GM19023 (cell line): ENCODE measurements around the gene UNC5B.
"Not testable (repeated sequence)": the region's sequence is repeated elsewhere in the genome, so short reads cannot be mapped to it uniquely, and the experiment has no call there.

Experiments
- ATAC-seq: cut with Tn5 transposase; IDR thresholded peaks from one replicate; pipeline ENCODE4 v1.9.1; 2021; ENCODE audit warnings: mild to moderate bottlenecking, moderate library complexity; ENCODE audit not compliant: unreplicated experiment

UNC5B gene

DNA sequence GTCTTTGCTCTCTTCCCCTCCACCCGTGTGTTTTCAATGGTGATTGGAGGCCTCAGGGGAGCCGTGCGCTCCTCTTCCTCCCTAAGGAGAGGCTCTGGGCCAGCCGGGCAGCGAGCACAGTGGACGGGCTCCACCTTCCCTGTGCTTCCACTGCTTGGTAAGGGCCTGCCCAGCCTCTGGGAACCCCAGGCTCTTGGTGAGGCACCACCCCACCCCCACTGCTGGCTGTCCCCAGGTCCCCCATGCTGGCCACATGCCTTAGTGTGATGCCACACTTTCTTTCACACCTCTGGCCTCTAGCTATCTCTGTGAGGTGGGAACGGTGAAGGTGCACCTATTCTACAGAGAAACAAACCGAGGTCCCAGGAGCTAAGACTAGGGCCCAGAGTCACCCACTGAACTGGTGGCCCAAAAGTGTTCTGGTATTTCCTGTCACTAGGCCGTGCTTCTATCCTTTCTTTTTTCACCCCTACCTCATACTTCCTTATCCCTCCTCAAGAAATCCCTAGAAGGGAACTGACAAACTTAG is 53.3 kb downstream of the UNC5B start:
- no peak for ATAC-seq

DNA sequence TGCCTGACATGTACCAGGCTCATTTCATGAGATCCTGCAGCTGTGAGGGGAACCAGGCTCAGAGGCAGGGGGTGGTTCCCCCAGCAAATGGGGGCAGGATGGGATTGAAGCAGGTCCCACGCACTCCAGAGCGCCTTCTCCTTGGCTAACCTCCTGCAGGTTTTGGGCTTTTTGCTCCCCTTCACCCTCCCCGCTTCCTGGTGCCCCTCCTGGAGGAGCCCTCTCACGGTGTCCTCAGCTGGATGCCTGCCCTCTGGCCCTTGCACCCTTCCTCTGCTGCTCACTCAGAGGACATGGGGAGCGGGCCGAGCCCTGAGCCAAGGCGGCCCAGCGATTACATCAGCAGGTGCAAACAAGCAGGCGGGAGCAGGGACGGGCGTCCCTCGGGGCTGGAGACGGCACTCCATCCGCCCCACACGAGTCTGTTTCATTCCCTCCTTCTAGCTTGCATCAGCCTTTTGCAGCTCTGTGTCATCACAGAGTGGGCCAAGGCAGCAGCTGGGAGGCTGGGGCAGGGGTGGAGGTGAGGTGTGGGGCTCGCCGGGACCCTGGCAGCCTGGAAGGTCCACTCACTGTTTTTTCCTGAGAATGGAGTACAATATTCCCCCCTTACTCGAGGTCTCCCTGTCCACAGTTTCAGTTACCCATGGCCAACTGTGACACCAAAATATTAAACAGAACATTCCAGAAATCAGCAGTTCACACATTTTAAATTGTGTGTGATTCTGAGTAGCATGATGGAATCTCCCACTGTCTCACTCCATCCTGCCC is 54.0 kb downstream of the UNC5B start:
- no peak for ATAC-seq

DNA sequence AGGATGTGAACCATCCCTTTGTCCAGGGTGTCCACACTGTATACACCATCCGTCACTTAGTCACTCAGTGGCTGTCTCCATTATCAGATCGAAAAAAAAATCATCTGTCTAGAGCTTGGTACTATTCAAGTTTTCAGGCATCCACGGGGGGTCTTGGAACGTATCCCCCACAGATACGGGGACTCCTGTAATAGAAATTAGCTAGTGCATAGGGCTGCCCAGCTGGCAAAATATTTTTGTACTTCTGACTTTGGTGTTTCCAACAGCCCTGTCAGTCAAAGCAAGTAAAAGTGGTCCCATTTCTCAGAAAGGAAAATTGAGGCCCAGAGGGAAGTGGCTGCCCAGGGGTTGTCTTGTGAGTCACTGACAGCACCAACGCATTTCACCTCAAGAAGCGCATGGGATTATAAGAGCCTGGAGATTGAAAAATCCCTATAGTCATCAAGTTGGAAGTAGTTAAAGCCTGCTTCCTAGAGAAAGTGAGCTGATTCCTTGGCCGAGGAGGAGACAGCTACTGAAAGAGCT is 54.6 kb downstream of the UNC5B start:
- no peak for ATAC-seq

DNA sequence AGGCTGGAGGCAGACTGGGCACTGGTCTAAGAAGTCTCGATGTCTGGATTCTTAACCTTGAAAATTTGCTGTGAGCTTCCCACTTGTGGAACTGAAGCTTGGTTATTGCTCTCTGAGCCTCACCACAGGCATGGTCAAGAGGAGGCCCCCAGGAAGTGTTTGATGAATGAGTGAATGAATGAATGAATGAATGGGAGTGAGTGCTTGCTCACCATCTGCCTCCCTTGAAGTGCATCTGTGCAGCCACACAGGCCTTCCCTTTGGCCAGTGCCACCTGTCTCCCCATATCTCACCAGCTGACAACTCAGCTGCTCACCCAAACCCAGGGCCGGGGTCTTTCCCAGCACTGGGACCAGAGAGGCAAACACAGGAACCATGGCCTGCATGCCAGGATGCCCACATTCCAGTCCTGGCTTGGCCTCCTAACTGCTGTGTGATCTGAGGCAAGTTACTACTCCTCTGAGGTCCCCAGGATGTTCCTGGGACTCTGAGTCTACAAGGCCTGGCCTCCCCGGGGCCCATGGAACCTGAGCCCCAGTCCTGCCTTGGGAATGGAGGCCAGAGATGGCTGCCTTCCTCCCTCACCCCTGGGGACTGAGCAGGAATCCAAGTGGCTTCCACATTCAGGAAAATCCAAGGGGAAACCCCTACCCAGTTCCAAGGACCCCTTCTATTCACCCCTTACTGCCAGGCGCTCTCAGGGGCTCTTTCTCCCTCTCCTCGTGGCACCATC is 55.3 kb downstream of the UNC5B start:
- no peak for ATAC-seq

GRCh38 chr10:71268247-71268691 is 55.9 kb downstream of the UNC5B start:
- no peak for ATAC-seq

DNA sequence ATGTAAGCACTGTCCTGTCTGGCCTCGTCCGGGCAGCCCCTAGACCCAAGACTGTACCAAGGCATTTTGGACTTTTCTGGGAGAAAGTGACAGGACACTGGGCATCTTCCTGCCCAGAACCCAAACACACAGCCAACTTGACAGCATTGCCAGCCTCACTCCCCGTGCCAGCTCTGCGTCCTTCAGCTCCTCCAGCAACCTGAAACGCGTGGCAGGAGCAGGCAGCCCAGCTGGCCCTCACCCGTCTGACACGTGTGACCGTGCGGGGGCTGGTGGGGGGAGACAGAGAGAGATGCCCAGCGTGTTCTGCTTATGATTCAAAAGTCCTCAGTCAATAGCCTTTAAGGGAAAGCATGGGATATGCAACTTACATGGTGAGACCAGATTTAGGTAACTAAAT is 56.4 kb downstream of the UNC5B start:
- no peak for ATAC-seq

DNA sequence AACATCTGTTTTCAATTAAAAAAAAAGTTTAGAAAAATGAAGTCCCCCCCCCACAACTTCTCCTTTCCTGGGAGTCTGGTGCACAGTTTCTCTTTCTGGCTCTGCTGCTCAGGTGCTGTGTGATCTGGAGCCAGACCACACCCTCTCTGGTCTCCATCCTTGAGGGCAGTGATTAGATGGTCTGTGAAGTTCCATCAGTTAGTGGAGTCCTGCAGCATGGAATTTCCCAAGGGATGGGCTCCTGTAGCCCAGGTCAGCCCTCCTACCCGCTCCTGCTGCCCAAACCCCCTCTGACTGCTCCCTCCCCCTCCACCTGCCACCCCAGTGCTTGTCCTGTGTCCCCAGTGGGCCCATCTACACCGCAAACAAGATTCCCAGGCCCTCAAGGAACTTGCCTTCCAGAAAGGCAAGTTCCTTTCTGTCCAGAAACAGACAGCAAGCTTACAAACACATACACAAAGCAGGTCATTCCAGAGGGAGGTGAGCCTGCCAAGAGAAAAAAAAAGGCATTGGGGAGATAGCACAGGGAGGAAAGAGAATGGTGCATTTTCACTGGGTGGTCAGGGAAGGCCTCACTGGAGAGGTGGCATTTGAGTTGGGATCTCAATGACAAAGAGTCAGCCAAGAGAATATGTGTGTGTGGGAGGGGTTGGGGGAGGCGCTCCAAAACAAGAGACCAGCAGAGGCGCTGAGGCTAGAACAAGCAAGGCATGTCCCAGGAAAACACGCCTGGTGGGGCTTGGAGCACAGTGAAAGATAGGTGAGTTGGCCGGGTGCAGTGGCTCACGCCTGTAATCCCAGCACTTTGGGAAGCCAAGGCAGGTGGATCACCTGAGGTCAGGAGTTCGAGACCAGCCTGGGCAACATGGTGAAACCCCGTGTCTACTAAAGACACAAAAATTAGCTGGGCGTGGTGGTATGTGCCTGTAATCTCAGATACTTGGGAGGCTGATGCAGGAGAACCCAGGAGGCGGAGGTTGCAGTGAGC is 57.2 kb downstream of the UNC5B start:
- ATAC-seq: no peak

GRCh38 chr10:71270301-71271220 is 58.2 kb downstream of the UNC5B start:
- no peak for ATAC-seq

- no peak for ATAC-seq
Measured at GRCh38 chr10:71271662-71272055, 59.3 kb downstream of the UNC5B start.

DNA sequence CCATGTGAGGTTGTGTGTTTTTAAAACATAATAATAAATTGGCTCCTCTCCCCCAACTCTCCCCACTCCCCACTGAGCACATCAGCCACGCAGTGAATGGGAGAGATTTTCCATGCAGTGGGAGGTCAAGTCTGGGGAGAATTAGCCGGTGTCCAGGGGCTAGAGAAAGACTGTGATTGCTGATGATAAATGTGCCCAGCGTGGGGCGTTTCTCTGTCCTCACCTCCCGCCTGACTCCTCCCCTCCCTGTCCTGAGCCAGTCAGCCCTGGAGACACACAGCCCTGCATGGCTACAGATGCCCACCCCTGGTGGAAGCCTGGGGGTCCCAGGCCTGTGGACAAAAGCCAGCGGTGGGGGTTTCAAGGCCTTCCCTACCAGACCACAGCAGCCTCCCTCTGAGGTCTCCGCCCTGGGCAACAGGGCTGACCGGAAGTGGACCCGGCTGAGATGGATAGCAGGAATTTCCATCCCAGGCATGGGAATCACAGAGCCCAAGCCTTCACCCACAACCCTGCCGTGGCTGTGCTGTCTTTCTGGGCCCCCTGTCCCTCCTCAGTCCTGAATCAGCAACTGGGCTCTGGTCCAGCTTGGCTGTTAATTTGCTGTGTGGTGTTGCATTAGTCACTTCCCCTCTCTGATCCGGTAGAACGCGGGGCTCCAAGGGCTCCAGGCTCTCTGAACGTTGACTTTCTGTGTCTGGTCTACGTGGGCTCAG is 59.8 kb downstream of the UNC5B start:
- no peak for ATAC-seq

DNA sequence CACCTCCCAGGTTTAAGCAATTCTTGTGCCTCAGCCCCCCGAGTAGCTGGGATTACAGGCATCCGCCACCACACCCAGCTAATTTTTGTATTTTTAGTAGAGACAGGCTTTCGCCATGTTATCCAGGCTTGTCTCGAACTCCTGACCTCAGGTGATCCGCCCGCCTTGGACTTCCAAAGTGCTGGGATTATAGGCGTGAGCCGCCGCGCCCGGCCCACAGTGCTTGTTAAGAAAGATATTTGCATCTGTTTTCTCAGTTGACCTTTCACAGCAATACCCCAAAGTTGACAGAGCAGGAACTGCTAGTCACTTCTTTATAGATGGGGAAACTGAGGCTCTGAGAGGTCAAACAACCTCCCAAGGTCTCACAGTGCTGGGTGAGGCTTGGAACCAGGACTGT is 60.6 kb downstream of the UNC5B start:
- ATAC-seq: not testable (repeated sequence)

DNA sequence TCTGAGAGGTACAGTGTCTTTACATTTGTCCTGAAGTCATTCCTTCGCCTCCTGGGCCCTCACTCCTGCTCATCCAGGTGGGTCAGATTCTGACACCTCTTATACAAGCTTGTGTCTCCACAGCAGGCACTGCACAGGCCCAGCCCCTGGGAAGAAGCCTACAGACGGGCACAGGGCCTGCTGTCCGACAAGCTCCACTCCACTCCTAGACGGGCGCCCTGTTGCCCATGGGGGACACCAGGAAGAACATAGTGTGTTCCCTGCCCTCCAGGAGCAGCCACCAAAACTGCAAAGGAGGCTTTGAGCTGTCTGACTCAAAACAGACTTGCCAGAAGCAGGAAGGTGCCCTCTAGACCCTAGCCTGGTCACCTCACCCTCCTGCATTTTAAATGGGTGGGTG is 61.1 kb downstream of the UNC5B start:
- no peak for ATAC-seq

DNA sequence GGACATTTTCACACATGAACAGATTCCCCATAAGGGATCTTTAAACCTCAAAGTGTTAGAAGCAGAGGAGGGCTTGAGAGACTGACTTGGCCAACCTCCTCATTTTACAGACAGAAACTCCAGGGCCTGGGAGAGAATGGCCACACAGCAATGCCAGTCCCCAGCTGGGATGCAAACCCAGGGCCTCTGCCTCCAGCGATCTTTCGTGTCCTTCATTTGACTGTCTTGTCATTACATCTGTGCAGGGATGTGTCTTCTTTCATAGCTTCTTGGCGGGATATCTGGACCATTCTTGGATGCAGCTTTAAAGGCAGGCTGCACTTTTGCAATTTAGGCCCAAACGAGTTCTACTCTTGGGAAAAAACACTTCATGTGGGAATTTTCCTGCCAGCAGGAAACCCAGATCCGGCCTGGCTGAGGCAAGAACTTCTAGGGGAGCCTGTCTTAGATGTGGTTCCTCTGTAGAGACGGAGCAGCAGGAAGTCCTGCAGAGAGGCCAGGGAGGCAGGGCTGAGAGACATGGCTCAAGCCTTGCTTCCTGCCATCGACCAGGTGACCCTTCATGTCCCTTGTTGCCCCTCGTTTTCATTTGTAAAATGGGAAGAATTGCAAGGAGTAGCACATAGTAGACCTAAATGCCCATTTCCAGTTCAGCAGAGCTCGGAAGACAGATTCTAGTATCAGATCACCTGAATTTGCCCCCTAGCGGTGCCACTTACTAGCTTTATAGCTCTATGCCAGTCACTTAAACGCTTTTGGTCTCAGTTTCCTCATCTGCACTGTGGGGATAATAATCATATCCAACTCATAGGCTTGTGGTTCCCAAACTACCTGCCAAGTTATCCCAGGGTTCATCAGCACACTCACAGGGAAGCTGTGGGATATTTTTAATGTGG is 62.8 kb downstream of the UNC5B start:
- ATAC-seq: no peak

DNA sequence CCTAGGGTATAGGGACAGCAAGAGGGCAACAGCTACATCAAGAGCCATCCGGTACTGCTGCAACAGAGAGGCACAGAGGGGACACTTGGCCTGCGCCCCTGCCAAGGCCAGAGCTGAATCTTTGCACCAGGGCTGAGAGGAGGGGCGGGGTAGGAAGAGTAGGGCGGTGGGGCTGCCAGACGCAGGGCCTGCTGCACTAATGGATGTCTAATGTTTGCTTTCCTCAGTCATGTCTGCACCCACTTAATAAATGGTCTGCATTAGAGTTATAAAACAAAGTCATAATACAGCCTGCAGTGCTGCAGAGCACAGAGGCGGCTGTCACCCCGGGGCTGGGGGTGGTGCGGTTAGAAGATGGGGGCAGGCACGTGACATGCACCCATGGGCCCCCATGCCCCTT is 64.5 kb downstream of the UNC5B start:
- no peak for ATAC-seq

DNA sequence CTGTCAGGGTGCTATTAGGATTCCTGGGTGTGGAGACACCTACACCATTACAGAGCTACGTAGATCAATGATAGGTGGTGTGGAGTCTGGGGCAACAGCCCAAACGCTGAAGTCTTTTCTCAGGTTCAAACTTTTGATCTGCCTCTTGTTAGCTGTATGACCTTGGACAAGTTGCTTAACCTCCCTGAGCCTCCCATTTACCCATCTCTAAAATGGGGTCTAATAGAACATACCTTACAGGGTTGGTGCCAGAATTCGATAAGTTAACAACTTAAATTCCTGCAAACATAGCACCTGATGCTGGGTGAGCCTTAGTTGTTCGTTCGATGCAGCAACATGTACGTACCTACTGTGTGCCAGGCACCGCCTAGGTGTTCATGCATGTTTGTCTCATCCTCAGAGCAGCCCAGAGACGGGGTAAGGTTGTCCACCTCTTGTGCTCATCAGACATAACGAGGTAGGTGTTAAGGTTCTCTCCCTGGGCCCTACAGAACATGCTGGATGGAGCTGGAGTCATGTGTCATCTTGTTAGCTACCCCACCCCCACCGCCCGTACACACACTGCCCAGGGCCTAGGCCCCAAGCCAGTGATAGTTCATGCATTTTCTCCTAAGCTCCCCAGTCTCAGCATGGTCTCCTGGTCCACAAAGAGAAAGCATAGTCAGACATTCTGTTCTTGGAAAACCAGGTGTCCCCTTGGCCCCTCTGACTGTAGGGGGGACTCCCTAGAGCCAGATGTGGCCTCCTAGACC is 65.7 kb downstream of the UNC5B start:
- no peak for ATAC-seq

- ATAC-seq: no peak
Measured at GRCh38 chr10:71278691-71279588, 66.6 kb downstream of the UNC5B start.
